HG02610 (cell line): ENCODE measurements around the gene EVX1.

ENCODE experiments used
- ATAC-seq: cut with Tn5 transposase; IDR thresholded peaks from one replicate; pipeline ENCODE4 v1.9.1; 2021; ENCODE audit warnings: mild to moderate bottlenecking, moderate library complexity; ENCODE audit not compliant: unreplicated experiment

Gene EVX1

DNA sequence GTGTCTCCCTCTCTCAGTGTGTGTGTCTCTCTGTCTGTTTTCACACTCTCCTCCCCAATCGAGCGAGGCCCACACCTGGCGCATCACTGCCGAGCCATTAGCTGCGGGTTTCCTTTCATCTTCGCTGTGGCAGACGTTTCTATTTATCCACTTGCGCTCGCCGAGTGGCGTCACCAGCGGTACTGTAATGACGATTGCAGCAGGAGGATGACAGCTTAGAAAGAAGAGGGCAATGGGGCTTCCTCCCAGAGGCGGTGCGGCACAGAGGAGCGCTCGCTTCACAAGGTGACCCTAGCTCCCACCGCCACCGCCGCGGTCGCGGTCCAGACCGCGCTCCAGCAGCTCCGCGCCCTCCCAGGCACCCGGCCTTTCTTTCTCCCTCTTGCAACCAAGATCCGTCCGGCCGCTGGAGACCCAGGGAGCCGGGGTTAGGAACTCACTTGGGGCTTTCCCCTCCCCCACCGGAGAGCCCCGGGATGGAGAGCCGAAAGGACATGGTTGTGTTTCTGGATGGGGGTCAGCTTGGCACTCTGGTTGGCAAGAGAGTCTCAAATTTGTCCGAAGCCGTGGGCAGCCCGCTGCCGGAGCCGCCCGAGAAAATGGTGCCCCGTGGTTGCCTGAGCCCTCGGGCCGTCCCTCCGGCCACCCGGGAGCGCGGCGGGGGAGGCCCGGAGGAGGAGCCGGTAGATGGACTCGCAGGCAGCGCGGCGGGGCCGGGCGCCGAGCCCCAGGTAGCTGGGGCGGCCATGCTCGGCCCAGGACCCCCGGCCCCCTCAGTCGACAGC, at the start of gene EVX1:
Gene EVX1, plus strand, starts transcription at position 248 of the 785 bp plus-strand sequence. Its CDS starts 229 bp downstream, at position 477.
- no peak for ATAC-seq

DNA sequence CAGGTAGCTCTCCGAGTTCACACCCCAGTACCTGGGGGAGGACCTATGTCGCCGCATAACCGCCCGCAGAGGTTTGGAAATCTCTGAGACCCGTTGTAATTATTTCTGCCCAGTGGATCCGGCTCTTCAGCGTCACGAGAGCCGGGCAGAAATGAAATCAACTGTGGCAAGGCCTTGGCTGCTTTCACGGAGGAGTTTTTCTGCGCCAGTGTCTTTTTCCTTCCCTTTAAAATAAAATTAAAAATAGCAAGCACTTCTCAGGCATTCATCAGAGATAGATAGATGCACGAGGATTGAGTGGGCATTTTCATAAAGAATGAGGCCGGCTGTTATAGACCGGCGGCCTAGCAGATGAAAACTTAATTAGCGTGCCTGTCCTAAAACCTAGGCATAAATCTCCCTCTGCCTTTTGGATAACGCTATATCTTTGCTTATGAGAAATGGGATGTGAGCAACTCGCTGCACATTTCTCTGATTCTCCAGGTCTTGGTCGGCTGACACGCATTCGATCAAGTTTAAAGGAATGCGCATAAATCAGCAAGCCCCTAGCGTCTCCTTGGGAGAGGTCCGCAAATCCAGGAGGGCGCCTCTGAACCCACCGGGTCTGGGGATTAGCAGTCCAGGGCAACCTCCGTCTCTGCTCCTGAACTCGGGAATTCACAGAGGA, 49.1 kb upstream of the EVX1 start:
- no peak for ATAC-seq

DNA sequence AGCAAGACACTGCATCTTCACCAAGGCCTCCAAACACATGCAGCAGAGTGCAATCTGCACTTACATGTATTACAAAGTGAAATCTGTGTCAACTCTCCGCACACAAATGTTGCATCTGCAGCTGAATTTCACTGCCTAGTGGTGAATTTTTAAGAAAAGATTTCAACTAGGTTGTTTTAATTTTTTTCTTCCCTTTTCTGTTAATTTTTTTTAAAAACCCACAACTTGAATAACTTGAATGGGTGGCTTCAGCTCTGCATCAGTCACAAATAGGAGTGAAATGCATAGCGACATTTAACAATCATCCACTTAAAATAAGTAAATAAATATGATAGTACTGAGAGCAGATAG, 48.6 kb upstream of the EVX1 start:
- no peak for ATAC-seq

DNA sequence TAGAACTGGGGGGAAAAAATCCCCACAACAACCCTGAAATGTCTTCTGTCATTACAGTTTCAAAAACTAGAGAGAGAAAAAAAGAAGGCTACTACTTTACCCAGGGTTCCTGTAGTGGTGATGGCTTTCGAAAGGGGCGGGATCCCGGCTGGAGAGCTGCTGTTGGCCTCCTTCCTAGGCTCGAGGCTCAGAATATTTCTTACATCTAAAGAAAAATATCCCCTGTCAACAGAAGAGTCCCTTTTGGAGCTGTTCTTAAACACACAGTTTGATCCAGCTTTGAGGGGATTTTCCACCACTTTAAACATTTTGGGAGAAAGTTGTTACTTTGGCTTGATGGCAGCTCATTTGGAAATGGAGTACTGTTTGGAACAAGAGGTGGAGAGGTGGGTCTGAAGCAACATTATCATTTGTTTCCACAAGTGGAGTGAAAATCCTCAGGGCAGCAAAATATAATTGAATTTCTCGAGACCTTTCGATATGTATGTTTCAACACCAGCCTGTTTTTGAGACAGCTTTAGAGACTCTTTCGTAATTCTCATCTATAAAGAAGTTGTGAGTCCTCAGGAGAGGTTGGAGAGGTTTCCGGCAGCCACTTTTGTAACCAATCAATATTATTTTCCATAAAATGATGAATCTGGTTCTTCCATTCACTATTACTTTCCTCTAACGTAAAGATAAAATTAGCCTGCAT, 47.8 kb upstream of the EVX1 start:
- ATAC-seq = no peak

DNA sequence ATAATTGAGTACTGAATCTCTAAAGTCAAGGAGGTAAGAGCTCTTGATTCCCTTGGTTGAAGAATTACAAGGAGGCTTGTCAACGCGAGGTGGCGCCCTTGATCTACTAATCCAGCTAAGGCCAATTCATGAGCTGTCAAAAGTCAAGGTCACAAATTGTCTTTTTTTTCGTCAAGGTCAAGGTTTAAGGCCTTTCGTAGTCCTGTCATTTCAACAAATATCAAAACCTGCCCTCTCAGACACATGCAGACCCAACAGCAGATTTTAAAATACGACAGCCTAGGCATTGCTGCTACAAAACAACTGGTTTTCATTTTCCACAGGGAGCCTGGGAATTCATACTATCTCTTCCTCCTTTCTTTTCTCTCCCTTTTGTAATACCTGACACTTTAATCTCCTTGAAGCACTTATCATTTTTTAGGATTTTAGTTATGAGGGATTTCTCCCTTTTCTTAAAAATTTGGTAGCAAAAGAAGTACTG, 46.3 kb upstream of the EVX1 start:
- no peak for ATAC-seq

DNA sequence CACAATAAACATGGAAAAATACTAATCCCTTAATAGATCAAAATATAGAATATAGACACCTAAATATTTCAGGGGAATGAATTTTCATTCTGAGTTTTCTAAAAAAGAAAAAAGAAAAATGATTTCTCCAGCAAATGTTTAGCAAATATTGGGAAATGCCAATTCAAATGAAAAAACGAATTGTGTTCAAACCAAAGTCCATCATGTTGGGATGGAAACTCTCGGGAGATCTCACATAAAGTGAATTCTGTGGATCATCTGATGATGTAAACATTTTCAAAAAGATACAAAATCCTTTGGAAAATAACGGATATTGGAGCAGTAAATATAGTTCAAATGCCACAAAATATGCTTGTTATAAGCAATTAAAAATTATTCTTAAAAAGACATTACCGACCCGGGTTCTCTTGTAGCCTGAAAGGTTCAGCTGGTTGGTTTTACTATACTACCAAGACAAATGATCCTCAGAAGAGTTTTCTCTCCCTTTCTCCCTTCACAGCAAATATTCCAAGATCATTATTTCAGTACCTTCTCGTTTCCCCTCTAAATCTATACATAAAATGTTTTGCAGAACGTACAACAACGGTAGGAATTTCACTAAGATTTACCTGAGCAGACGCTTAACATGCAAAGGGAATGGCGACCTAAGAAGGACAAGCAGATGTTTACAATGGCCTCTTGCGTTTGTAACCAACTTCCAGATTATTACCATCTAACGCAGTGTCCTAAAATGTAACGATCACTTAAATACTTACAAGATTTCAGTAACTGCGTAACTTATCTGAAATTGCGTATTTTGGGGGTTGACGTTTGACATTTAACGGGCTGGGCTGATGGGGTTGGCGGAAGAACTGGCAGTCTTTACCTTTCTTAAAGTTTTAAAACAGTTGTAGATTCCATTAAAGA, 45.2 kb upstream of the EVX1 start:
- ATAC-seq = no peak

DNA sequence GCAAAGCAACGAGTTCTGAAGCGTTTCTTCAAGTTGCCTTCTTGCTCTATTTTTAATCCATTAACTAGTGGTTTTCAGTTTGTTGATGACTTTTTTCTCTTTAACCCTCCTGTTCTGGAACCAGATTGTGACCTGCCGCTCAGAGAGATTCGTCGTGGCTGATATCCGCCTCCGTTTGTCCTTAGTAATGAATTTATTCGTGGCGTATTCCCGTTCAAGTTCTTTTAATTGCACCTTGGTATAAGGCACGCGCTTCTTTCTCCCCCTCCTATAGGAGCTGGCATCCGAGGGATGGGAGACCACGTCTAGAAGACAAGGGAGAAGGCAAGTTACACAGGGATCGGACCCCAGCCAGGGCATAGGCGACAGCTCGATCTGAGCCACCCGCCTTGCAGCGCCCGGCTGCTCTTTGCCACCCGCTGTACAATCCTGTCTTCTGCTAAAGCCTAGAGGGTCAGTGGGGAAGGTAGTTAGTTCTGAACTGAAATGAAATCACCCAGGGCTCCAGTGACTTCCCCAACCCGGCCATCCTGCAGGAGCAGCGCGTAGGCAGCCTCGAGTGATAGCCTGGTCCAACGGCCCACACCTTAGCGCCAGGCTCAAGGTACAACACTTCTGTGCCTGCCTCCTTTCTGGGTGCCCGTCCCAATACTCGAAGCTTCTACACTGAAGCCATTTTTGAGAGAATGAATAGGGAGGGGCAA, 44.3 kb upstream of the EVX1 start:
- ATAC-seq = no peak

DNA sequence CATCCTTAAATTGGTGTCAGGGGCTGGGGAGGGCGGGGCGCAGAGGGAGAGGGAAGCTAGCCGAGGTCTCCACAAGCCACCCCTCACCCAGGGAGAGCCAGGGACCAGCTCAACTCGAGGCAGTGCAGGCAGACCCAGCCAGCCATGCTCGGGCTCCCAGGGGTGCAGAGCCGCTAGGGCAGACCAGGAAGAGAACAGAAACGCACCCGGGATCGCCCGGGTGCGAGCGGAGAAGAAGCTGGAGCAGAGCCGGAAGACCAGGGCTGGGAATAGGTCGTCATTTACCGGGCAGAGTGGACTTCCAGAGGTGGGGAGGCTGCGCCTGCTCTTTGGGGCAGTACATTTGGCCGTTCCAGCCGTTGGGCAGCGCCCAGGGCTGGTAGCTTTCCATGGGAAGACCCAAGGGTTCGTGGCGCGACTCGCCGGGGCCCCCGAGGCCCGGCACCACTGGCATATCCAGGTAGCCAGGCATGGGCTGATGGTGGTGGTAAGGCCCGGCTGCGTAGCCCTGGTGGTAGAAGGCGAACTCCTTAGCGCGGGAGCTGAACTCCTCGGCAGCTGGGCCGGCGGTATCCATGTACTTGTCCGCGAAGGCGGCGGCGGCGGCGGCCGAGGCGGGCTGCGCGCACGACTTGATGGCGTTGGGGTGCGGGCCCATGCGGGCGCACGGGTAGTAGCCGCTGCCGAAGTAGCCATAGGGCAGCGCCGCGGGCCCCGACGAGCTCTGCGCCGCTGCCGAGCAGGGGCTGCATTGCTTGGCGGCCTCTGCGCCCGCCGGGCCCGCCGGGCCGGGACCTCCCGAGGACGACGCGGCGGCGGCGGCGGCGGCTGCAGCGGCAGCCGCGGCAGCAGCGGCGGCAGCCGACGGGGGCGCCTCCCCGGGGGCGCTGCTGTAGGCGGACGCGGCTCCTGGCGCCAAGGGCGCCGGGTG, 43.5 kb upstream of the EVX1 start:
- no peak for ATAC-seq

DNA sequence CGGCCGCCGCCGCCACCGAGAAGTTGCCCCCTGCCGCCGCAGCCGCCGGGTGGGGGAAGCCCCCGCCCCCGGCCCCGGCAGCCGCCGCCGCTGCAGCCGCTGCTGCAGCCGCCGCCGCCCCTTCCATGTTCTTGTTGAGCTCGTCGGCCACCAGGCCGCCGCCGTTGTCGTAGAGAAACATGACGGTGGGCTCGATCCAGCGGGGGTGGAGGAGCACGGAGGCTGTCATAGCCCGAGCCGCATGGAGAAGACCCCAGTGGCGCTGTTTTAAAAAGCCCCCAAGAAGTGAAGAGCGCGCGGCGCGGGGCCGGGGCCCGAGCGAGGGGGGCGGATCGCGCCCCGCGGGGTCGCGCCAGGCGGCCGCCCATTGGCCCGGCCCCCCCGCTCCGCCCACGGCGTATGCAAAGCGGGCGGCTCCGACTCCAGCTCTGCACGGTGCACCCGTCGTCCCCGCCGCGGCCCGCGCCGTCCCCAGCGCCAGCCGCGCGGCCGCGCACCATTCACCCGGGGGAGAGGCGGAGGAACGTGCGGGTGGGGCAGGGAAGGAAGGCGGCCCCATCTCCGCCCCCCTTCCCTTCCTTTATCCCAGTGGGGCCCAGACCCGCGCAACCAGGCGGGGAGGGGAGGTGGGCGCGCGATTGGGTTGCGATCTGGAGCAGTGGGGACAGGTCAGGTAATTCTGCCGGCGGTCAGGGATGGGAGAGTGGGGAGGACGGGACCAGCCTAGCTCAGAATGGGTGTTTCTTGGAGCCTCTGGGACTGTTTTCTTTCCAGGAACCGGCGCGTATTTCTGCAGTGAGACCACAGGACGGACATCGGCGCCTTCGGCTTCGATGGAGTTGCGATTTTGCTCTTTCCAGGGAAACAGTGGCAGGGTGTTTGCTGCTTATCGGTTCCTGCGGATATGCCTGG, 42.5 kb upstream of the EVX1 start, which contains the start of gene HOXA13:
Gene HOXA13, minus strand, starts transcription at position 243 of the 912 bp plus-strand sequence. Its CDS starts 14 bp downstream, at position 229.
- no peak for ATAC-seq

DNA sequence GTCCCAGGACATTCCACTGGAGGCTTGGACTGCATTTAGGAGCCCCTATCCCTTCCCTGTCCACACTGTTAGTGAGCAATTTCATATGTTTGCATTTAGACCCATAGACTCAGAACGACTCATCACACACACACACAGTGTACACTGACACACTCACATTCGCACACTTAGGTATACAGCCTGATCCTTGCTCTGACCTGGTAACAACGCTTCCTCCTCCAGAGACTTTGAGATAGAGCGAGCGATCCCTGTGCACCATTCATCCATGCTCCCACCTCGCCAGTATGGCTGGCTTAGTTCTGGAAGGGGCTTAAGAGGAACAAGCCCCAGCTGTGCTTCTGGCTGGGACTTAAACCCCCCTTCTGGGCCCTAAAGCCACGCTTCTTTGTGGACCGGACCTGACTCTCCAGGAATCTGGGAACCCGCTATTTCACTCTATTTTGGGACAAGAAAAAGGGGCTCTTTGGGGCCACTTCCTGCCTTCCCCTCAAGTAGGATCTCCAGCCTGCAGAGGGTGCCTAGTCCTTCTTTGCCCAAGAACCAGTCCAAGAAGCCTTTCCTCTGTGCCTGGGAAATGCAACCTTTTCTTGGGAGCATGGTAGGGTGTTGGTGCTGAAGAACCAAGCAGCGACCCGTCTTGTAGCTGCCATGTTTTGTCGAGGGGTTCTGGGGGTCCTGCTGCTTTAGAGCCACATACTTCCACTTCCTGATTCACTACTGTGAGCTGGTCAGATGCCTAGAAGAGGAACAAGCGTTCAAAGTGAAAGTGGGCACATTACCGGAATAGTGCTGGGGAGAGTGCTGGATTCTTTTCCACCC, 41.6 kb upstream of the EVX1 start:
- no peak for ATAC-seq

DNA sequence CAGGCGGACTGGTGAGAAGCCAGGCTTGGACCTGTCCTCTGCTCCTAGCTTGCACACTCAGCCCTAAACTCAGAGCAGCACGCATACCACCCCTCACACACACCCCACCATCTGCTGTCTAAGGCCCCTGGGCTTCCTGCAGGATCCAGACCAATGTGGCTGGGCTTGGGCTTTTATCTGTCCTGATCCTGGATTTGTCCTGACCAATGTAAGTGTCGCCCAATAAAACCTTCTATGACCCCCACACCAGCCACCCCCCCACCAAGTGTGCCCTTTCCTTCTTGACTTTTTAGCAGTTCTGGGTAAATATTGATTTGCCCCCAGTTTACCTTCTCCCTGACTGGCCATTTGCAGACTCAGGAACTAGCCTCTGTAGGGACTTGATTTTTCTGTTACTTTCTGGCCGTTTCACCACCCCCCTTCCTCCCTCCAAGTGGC, 41.0 kb upstream of the EVX1 start:
- no peak for ATAC-seq

DNA sequence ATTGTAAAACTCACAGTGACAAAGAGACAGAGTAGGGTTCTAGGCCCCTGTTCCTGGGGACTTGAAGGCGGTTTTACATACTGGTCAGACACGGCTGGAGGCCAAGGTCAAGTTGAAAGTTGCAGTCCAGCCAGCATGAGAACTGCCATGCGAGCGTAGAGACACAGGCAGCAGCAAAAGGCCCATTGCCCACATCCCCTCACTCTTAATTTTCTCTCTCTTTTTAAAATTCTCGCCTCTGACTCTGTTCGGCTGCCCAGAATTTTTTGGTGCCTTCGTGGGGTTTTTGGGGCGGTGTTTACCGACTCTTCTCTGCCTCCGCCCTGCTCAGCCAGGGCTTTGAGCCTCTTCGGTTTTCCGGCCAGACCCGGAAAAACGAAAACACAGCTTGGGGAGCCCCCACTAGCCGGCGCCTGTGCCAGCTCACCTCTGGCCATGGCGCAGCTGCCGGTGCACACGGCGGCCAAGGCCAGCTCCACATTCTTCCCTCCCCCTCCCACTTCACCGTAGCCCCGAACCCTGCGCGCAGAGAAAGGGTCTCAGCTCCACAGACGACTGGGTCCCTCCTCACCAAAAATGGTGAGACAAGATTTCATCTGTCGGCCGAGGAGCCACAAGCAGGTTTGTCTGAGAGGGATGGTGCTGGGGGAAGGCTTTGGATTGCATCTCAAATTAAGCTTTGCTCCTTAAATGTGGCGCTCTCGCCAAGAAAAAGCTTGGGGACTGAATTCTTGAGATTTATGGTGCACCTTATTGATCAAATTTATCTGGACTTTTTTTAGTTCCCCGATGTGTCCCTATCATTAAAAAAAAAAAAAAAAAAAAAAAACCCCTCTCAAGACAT, 40.4 kb upstream of the EVX1 start:
- no peak for ATAC-seq

DNA sequence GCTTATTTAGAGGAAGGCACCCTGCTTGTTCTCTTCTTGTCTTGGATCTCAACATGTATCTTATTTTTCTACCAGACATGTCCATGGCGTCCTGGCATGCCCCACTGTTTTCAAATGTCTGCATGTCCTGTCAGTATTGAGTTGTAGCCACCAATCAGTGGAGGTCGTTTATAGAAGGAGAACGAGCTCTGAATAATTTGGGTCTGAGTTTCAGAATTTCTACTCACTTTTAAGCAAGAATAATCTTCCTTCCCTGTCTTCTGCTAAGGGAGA, 39.8 kb upstream of the EVX1 start:
- no peak for ATAC-seq

DNA sequence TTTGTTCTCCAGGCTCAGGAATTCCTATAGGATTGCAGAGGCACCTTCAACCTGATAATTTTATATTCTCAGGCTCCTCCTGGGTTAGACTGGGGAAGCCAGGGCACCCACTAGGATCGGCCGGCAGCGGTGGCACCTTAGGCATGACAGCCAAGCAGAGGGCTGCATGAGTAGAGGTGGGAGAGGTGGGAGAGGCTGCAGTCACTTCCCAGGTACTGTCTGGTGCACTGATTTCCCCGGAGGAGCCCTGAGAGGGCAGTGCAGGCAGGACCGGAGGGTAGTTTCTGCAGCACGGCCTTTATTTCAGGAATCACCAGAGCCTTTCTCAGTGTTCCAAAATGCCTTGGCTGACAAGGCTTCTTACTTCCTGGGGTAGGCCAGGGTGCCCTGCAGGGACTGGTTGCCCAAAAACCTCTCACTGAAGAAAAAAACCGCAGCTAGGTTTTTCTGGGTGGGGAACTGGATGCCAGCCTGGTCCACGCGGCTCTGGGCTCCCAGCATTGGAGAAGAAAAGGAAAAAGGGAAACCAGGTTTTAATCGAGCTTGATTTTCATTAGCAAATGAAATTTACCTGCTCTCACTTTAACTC, 39.1 kb upstream of the EVX1 start:
- no peak for ATAC-seq

DNA sequence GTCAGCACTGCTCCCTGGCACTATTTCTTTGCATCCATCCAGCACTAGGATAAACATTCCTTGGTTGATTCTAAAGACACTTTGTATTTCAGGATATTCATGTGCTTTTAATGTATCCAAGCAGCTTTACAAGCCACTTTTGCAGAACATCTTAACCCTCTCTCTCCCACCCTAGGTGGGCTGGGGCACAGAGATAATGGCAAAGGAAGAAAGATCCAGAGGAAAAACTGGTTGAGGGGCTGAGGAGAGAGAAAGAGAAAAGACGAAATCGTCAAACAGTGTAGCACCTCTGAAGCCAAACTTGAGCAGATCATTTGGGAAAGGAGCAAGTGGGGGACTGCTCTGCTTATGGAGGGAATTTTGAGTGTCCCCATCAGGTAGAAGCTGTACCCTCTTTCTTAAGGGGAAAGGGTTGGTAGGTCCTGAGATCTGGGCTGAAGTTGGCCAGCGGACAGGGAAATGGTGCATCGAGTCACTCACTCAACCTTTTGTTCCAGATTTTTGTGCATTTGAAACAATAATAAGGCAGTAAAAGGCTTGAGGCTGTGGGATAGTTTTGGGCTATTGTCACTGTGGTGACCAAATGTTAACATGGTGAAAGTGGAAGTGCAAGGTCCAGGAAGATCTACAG, 38.5 kb upstream of the EVX1 start:
- no peak for ATAC-seq
